ENCODE results near the gene ZMIZ1. TPM values are rescaled to one million over a fixed set of nuclear protein-coding genes. Genes with fewer than 3 reads are reported as not detected.

Gene ZMIZ1
- total RNA-seq, 1 experiment from 2014 or later, result 13.9 TPM

DNA sequence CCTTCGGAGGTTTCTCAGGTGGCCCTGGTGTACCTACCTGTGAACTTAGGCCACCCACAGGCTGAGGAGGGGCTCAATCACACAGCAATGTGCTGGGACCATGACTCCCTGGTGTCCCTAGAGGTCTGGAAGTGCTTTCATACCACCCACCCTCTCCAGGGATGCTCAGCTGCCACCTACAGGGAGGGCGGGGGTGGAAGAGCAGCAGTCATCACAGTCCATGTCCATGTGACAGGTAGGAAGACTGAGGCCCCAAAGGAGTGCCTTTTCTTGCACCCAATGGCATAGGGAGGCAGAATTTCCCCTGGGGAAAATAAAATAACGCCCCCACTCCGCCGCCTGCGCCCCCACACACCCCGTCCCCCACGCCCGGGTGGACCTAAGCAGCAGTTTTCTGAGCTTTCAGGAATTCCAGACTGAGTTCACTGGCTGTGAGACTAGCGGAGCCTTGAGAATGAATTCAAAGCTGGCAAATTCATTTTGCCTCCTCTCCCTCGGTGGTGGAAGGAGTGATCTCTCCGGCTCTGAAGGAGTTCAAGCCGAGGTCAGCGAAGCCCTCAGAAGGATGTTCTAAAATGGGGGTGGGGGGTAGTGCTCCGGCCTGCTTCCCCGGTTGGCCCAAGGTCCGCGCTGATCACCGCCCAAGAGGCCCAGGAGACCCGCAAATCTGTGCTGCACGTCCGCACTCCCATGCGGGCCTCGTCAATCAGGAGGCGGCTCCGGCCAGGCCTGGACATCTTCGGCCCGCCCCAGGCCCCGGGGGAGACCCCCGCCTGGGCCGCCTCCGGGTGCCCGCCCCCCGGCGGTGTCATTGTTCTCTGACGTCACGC, 2.1 kb upstream of the ZMIZ1 start:
- peak; percentile 59 for DNase-seq (ENCODE audit: low read depth)

DNA sequence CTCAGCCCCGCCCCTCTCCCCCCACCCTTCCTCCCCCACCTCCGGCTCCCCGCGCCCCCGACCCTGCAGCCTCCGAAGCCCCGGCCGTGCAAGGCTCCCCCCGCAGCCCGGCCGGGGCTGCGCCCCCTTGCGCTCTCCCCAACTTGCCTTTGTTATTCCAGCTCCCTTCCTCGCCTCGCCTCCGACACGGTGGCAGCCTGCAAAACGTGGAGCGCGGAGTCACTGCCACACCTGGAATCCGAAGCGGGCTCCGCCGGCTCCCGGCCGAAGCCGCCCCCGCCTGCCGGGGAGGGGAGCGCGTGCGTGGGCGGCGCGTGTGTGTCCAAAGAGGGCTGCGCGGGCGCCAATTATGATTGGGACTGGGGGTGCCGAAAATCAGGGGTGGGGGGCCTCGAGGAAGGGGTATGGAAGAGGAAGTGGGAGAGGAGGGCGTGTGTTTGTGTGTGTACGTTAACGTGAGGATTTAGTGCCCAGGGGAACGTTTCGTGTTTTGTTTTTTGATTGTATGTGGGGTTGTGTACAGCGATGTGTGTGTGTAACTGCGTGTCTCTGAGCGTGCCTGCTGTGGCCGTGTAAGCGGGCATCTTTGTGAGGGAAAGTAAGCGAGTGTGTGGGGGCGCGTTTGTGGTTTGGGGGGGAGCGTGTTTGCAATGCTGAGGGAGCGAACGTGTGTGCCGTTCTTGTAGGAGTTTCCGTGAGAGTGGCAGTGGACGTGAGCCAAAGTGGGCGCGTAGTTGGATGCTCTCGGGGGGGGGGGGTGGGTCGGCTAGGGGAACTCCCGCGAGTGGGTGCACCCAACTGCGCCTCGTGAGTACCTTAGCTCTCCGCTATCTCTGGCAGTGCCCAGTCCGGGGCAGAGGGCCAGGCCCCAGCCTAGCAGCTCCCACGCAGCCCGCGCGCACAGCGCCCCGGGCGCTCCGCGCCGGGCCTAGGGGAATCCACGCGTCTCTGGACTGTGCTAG, 1.2 kb upstream of the ZMIZ1 start:
- DNase-seq (ENCODE audit: low read depth), result peak; percentile 87

DNA sequence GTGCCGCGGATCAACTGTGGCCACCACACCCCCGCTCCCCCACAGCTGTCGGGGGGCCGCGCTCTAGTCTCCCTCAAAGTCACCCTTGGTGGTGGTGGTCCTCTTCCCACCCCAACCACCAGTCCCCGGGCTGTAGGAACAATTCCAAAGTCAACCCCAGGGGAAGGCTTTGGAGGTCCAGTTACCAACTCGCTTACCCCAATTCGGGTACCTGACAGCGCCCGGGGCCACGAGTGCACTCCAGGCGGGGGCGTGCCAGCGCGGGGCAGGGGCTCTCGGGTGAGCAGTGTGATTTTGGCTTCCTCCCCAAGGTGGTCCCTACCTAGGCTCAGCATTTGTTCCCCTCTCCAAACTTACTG, 584 bp upstream of the ZMIZ1 start:
- peak; percentile 37 for DNase-seq (ENCODE audit: low read depth)

DNA sequence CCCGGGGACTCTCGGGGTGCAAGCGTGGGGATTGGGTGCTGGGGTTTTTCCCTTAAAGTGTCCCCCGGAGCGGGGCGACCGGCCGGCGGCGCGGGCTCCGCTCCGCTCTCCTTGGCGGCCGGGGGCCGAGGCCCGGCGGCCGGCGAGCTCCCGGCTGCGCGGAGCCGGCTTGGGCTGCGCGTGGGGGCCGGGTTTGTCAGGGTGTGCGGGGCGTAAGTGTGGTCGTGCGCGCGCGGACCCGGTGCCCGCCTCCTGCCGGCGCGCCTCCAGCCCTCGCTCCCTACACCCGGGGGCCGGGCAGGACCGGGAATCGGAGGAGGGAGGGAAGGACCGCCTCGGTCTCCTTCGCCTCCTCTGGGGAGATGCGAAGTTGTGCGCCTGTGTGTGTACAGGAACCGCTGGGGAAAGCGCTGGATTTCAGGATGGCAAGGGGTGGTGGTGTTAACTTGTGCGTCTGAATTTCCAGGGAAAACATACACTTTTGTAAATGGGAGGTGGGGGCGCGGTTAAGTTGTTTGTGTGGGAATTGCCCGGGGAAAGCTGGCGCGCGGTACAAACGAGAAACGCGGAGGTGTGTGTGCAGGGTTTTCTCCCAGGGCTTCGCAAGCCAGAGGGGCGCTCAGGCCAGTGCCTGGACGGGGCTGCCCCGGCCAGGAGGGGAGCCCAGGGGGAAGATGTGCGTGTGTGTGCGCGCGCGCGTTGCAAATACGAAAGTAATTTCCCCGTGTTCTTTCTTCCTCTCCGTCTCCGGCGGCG, 737 bp downstream of the ZMIZ1 start:
- DNase-seq (ENCODE audit: low read depth), result peak; percentile 42

GRCh38 chr10:79070081-79070605, 1.4 kb downstream of the ZMIZ1 start:
- peak; percentile 25 for DNase-seq (ENCODE audit: low read depth)

- peak; percentile 80 for DNase-seq (ENCODE audit: low read depth)
Measured at GRCh38 chr10:79070606-79071395, 2.0 kb downstream of the ZMIZ1 start.

GRCh38 chr10:79071396-79071923, 2.7 kb downstream of the ZMIZ1 start:
- no peak for DNase-seq (ENCODE audit: low read depth)

DNA sequence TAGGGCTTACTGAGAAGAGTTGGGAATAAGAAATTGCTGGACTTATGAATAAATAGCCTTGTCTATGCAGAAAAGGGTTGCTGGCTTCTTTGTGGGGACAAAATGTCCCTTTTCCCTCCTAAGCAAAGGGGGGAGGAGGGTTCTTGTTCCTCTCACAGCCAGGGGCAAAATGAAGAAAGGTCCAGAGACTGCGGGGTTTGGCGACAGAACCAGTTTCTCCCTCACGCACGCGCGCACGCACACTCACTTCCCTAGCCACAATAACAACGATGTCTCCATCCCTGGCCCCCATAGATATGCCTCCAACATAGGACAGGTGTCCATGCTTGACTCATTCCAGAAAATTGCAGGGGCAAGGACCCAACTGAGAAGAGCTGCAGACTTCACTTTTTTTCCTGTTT, 3.3 kb downstream of the ZMIZ1 start:
- DNase-seq (ENCODE audit: low read depth), result peak; percentile 15

GRCh38 chr10:79072994-79073645, 4.4 kb downstream of the ZMIZ1 start:
- DNase-seq (ENCODE audit: low read depth), result no peak

DNA sequence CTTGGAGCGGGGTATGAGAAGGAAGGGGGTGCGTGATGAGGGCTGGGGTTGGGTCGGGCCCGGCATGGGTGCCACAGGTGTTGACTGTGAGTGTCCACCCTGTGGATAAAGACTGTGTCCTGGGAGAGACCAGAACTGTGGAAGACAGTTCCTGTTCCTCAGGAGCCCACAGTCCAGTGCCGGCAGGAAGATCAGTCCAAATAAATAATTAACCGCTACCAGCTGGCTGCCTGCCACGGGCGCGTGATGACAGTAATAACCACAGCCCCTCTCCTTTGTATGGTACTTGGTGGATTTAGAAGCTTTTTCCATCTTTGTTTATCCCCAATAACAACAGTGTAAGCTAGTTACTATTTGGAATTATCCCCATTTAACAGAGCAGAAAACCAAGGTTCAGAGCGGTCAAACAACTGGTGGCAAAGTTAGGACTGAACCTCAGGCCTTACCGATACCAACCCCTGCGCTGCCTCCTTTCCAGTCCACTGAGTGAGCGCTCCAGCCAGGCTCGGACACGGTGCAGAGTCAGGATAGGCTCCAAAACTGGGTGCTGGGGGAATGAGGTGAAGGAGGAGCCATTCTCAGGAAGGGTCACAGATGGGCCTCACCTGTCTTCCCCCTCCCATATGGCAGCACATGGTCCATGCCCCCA, 5.1 kb downstream of the ZMIZ1 start:
- peak; percentile 37 for DNase-seq (ENCODE audit: low read depth)

GRCh38 chr10:79074732-79075131, 6.0 kb downstream of the ZMIZ1 start:
- DNase-seq (ENCODE audit: low read depth), result no peak

GRCh38 chr10:79075418-79075817, 6.7 kb downstream of the ZMIZ1 start:
- DNase-seq (ENCODE audit: low read depth), result no peak

DNA sequence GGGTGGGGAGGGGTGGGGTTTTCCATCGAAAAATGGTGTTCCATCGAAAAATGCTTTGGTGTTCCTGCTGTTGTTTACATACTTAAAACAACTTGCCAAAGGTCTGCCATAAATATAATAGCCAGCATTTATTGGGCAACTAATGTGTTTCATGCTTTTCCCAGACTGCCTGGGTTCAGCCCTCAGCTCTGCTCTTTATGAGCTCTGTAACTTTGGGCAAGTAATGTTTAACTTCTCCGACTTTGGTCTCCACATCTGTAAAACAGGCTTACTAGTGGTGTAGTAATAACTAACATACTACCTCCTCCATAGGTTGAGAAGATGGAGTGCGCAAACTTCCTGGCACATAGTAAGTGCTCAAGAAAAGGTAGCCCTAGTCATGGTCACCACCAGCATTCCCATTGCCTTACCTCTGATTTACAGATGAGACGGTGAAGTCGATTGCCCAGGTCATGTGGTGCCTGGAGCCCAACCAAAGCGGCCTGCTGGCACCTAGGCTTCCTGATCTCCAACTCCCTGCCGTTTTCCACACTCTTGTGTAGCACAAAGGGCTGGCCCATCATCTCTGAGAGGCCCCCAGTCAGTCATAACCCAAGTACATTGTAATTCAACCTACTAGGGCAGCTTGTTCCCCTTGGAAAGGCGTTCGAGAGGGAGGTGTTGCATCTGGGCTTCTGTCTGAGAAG, 8.9 kb downstream of the ZMIZ1 start:
- no peak for DNase-seq (ENCODE audit: low read depth)

GRCh38 chr10:79078367-79079053, 9.7 kb downstream of the ZMIZ1 start:
- DNase-seq (ENCODE audit: low read depth), result peak; percentile 16

DNA sequence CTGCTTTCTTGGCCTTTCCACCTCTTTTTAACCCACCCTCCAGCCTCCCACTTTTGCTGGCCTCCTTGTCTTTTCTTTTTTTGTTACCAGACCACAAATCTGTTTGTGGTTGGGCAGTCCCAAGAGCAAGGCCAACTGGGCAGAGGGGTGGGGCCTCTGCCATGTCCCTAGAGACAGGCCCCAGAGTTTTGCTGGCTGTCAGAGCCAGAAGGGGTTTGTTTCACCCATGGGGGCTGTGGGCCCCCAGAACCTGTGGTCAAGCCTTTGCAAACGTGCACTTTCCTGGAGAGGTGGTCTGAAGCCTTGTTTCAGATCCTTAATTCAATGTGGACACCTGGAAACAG, 10.3 kb downstream of the ZMIZ1 start:
- DNase-seq (ENCODE audit: low read depth), result no peak

DNA sequence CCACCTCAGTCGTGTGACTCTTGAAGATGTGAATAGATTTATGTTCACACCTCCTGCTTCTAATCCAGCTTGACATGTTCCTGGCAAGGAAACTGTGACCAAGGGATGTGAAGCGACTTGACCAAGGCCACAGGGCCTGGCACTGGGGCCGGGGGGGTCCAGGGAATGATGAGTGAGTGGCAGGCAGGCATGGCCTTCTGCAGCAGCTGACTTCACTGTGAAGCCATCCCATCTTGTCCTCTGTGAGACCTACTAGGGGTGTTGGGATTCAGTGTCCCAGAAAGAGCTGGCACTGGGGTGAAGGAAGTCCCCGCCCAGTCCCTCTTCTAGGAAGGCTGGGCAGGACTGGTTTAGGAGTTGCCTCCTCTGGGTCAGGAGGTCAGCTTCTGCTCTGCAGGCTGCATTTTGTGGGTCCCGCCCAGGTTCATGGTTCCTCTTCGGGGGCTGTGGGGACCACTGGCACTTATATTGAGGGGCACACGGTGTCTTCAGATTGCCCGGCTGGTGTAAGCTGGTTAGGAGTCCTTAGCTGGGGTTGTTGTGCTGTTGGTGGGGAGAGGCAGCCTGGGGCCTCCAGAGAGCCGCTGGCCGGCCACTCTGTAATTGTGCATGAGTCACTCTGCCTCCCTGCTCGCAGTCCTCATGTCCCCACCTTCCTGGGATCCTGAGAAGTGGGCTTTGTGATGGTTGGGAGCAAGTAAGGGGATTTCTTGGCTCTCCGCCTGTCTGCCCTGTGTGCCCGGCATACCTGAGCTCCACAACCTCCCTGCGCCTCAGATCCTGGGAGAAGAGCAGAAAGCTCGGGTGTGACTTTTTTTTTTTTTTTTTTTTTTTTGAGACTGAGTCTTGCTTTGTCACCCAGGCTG, 11.0 kb downstream of the ZMIZ1 start:
- DNase-seq (ENCODE audit: low read depth), result peak; percentile 74

GRCh38 chr10:79081353-79082034, 12.7 kb downstream of the ZMIZ1 start:
- DNase-seq (ENCODE audit: low read depth), result peak; percentile 88
